HG02798 (cell line): ENCODE results near the gene ADI1.
"Not testable (repeated sequence)": the region's sequence is repeated elsewhere in the genome, so short reads cannot be mapped to it uniquely, and the experiment has no call there.

Experiments used
- ATAC-seq: cut with Tn5 transposase; IDR thresholded peaks from one replicate; pipeline ENCODE4 v1.9.1; 2021; ENCODE audit warnings: mild to moderate bottlenecking; ENCODE audit not compliant: unreplicated experiment, poor library complexity

ADI1 gene

DNA sequence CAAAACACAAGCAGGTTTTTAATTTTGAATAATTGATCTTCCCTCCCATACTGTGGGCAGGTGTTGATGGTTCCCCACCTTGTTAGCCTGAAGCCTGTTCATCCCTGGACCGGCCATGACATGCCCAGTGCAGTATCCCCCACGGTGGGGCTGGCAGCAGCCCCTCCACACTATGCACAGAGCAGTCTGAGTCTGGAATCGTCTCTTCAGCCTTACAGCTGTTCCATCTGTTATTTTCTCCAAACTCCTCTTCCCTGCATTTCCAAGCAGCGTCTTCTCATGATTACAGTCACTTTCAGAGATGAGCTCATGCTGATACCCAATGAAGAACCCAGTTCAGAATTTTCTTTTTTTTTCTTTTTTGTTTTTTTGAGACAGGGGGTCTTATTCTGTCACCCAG lies 68.2 kb downstream of the ADI1 start:
- no peak for ATAC-seq

DNA sequence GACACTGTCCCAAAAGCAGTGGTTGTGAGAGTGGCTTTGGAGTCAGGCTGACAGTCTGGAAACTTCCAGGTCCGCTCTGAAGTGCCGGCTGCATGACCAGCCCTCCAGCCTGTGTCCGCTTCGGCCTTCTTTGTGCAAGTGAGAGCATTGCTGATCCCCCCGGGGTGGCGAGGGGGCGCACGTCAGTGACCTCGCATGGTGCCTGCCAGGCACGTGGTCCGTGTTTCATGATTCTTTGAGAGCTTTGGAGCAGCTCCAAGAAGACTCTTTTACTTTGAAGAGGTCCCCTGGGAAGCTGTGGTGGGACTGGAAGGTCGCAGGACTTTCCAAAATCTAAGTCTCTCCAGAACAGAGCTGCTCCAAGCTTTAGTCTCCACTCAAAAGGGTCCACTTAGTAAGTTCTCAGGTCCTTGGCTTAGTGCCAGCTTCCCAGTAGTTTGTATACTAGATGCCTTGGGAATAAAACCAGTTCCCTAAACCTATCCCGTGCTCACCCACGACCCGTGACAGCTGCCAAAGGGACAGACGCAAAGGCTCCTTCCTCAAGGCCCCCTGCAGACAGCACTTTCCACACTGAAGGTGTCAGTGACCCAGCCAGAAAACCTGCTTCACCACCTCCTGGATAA lies 68.8 kb downstream of the ADI1 start:
- ATAC-seq, result no peak

DNA sequence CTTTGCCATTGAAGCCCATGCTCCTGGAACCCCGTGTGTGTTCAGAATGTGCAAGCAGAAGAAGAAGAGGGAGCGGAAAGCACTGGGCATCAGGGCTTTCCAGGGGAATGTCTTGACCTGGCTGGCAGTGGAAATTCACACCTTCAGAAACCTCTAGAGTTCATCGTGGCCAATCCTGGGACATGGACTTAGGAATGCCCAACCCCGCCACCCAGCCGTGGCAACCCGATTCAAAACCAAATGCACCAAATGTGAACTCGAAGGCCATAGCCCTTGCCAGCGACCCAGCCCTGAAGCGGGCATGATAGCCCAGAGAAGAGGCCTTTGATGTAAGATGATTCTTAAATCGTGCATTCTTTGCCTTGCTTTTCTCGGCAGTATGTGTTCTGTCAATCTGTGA lies 69.4 kb downstream of the ADI1 start:
- no peak for ATAC-seq

DNA sequence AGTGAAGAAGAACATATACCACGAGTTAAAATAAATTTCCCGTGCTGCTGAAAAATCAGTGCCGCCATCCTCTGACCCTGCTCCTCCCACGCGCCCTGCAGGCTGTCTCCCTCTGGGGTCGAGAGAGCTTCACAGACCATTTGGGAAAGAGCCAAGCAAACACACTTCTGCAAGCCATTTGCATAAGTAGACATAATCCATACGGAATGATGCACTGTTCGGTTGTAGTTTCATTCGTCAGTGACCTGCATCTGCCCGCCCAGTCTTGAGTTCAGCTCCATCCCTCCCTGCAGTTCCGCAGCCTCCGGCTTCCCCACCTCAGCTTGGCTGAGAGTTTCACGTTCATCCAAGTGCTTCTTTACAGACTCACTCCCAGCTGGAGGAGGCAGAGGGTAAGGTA lies 70.2 kb downstream of the ADI1 start:
- no peak for ATAC-seq

DNA sequence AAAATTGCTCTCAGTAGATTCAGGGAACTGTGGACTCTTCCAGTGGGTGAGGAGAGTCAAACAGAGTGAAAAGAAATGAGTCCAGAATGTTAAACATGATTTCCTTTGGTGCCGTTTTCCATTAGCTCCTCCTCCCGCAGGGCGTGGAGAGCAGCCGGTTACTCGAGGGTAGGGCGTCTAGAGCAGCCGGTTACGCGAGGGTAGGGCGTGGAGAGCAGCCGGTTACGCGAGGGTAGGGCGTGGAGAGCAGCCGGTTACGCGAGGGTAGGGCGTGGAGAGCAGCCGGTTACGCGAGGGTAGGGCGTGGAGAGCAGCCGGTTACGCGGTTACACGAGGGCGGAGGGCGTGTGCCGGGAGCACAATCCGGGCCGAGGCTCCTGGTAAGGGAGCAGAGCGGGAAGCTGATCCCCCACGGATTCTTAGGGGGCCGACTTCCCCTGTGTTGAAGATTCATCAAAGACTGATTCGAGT lies 70.9 kb downstream of the ADI1 start:
- not testable (repeated sequence) for ATAC-seq

DNA sequence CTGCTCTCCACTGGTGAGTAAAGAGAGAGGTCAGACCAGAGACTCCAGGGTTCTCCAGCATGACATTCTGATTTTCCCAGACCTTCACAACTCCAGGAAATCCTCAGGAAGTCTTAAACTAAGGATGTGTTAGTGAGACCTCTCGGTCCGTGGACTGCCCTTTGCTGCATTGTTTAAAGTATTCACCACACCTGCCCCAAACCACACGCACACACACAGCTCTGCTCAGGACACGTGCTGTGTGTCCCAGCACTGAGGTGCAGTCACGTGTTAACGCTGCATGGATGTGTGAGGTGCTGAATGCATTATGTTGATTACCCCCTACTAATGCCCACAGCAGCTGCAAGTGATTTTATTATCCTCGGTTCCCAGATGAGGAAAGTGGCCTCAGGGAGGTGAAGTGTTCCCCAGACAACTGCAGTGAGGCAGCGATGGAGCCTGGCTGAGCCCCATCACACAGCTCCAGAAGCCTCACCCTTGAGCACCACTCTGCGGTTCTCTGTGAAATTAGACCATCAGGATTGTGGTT lies 71.5 kb downstream of the ADI1 start:
- ATAC-seq, result no peak
